Effector memory CD4-positive, alpha-beta T cell (primary cell): ENCODE data around the gene RNASE8.

Experiments
- DNase-seq, 3 donors: peaks; one replicate each; pipeline ENCODE4 v3.0.0-alpha.2; 2020
- H3K27ac ChIP-seq: 2 replicates; pipeline ENCODE4 v1.7.0; 2013; ENCODE audit warnings: mild to moderate bottlenecking, low read length, moderate library complexity; ENCODE audit not compliant: insufficient read depth, poor library complexity, severe bottlenecking
- H3K27me3 ChIP-seq: replicated peaks from 2 replicates; pipeline ENCODE4 v1.7.0; 2013; ENCODE audit warnings: mild to moderate bottlenecking, low read length; ENCODE audit not compliant: insufficient read depth, control insufficient read depth, poor library complexity, severe bottlenecking
- H3K36me3 ChIP-seq: 2 replicates; pipeline ENCODE4 v1.7.0; 2013; ENCODE audit warnings: mild to moderate bottlenecking, low read length, moderate library complexity; ENCODE audit not compliant: control insufficient read depth, insufficient read depth
- H3K4me1 ChIP-seq: 2 replicates; pipeline ENCODE4 v1.7.0; 2013; ENCODE audit warnings: low read length, mild to moderate bottlenecking; ENCODE audit not compliant: control insufficient read depth, insufficient read depth, poor library complexity, severe bottlenecking
- H3K4me3 ChIP-seq: 2 replicates; pipeline ENCODE4 v1.7.0; 2013; ENCODE audit warnings: low read length, low read depth, mild to moderate bottlenecking; ENCODE audit not compliant: insufficient read depth, poor library complexity, severe bottlenecking
- H3K9me3 ChIP-seq: 2 replicates; pipeline ENCODE4 v1.7.0; 2013; ENCODE audit warnings: mild to moderate bottlenecking, low read length, moderate library complexity; ENCODE audit not compliant: control insufficient read depth

Gene RNASE8

DNA sequence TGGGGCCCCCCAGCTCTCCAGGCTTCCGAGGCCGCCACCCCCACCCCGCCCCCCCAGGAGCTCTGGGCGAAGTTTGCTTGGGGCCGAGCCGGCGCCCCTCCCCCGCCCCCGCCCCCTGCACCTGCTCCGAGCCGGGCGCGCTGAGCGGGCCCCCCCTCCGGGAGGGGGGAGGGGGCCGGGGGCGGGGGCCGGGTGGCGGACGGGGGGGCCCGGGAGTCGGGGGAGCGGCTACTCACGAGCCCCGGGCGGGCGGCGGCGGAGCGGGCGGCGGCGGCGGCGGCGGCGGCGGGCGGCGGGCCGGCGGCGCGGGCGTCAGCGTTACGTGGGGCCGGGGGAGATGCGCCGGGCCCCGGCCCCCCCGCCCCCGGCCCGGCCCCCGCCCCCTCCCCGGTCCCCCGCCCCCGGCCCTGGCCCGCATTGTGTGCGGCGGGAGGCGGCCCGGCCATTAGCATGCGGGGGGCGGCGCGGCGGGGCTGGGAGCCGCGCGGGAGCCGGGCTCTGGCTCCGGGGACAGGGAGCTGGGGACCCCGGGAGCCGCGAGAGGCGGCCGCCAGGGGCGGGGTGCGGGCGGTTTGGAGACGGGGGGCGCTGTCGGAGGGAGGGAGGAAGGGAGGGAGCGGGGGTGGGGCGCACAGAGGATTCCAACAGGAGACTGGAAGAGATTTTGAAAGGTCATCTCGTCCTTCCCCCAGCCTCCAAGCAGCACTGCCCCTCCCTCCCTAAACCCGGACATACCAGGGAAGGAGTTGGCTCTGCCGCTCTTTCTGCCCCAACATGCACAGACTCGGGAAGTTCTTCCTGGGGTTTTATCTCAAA lies 40.7 kb downstream of the RNASE8 start, which contains the start of gene ZNF219:
Gene ZNF219 (minus strand): TSS at position 580 of the 816 bp plus-strand sequence. CDS start 5,064 bp downstream, outside the sequence.
- peak within 1 kb of the TSS; percentile 74 for H3K27ac ChIP-seq
- H3K4me3 ChIP-seq = peak within 1 kb of the TSS; percentile 43
- DNase-seq = peak; percentile 25 to 34 (median 32)

DNA sequence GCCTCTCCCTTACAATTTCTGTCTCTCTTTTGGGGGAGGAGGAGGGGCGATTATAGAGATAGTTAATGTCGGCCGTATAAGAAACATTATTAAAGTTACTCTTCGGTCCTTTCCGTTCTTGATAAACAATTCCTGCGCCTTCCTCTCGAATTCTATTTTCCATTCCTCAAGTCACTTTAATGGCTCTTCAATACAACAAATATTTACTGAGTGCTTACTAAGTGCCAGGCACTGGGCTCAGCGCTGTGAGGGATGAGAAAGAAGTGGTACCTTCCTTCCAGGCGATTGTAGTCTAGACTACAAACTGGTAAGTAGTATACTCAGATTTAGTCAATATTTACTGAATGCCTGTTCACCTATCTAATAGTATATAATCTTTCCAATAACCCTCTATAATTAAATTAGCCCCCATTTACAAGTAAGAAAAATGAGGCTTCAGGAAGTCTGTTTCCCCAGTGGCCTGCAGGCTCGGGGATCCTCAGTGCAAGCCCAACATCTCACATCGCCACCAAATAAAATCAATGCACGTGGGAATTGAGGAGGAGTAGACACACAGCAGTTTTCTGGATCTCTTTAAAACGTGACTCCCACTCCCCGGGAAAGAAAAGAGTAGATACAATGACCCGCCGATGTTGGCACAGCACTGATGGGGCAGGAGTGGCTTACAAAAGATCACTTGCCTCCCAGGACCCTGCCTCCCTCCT lies 41.4 kb downstream of the RNASE8 start:
- no peaks in the 10 kb centered on the region for H3K36me3 ChIP-seq
- no peaks in the 10 kb centered on the region for H3K9me3 ChIP-seq
- H3K4me3 ChIP-seq = peak overlapping the region; percentile 43
- H3K4me1 ChIP-seq = peaks cover 21% of the 10 kb centered on the region
- no peak for DNase-seq
- H3K27ac ChIP-seq = peak overlapping the region; percentile 74
- no peaks in the 10 kb centered on the region for H3K27me3 ChIP-seq

More for the DNA sequence above, 40.7 kb downstream of the RNASE8 start, which contains the start of gene ZNF219:
- peaks cover 19% of the 10 kb centered on the region for H3K4me1 ChIP-seq
- H3K27me3 ChIP-seq = no peaks in the 10 kb centered on the region
- no peaks in the 10 kb centered on the region for H3K36me3 ChIP-seq
- no peaks in the 10 kb centered on the region for H3K9me3 ChIP-seq

DNA sequence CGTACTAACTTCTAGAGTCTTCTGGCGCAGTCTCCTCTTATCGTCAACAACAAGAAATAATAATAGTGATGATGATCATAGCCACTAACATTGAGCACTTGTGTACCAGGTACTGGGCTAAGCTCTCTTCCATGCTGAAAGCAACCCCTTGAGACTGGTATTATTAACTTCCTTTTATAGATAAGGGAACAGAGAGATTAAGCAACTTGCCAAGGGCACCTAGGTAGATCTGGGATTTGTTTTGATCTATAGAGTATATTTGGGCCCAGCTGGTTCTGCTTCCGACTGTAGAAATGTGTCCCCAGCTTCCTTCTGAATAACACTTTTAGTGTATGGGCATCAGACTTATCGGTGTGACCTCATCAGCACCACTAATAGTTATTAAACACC lies 42.0 kb downstream of the RNASE8 start:
- Histone ChIP-seq H3K4me1 (peaks cover 22% of the 10 kb centered on the region), H3K9me3 (no peaks in the 10 kb centered on the region), H3K36me3 (no peaks in the 10 kb centered on the region), H3K27me3 (no peaks in the 10 kb centered on the region), H3K27ac (no peak overlapping the region), H3K4me3 (no peak overlapping the region)
- no peak for DNase-seq

DNA sequence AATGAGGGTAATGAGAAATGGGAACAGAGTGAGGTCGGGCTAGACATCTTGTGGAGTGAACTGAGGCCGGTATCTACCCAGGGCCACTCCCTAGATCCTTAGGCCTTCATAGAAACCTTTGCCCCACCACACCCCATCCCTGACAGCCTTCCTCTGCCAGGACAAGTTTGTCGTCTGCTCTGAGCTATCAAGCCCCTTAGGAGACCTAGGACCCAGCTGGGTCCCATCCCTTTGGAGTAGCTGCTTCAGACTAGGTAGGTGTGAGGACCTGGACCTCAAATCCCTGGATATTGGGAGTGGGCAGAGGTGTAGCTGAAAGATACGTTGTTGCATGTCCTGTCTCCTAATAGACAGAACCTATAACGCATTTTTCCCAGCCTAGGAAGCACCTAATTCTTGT lies 43.3 kb downstream of the RNASE8 start, which contains the start of gene TMEM253:
Gene TMEM253 (plus strand): TSS at position 136 of the 400 bp plus-strand sequence. CDS start 278 bp downstream, outside the sequence.
- no peak within 1 kb of the TSS for H3K4me3 ChIP-seq
- H3K4me1 ChIP-seq = peaks cover 27% of the 10 kb centered on the region
- no peaks in the 10 kb centered on the region for H3K9me3 ChIP-seq
- H3K27me3 ChIP-seq = no peaks in the 10 kb centered on the region
- H3K36me3 ChIP-seq = no peaks in the 10 kb centered on the region
- no peak for DNase-seq
- H3K27ac ChIP-seq = no peak within 1 kb of the TSS

DNA sequence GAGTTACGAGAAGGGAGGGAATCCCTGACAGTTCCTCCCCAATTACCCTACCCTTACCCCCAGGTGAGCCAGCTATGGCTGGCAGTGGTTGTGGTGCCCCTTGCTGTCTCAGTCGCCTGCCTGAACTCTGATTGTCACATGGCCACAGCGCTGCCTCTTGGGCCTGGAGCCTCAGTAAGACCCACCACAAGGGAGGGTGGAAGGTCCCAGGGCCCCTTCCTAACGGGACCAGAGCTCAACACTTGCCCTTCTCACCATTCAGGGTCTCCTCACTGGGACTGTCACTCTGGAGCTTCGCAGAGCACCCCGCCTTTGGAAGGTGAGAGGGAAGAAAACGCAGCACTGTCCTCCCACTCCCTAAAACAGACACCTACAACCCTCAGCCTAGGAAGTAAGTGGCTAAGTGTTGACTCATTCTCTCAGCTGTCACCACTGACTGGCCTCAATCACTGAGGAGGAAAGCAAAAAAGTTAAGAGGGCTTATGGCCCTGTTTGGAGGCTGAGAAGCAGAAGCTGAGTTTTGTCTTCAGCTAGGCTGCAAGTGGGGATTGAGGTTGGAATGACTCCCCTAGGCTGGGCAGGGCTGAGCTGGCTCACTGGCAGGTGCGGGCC lies 44.3 kb downstream of the RNASE8 start:
- Histone ChIP-seq H3K4me3 (no peak overlapping the region), H3K4me1 (peaks cover 31% of the 10 kb centered on the region), H3K27me3 (no peaks in the 10 kb centered on the region), H3K36me3 (no peaks in the 10 kb centered on the region), H3K9me3 (no peaks in the 10 kb centered on the region), H3K27ac (no peak overlapping the region)
- DNase-seq = no peak

DNA sequence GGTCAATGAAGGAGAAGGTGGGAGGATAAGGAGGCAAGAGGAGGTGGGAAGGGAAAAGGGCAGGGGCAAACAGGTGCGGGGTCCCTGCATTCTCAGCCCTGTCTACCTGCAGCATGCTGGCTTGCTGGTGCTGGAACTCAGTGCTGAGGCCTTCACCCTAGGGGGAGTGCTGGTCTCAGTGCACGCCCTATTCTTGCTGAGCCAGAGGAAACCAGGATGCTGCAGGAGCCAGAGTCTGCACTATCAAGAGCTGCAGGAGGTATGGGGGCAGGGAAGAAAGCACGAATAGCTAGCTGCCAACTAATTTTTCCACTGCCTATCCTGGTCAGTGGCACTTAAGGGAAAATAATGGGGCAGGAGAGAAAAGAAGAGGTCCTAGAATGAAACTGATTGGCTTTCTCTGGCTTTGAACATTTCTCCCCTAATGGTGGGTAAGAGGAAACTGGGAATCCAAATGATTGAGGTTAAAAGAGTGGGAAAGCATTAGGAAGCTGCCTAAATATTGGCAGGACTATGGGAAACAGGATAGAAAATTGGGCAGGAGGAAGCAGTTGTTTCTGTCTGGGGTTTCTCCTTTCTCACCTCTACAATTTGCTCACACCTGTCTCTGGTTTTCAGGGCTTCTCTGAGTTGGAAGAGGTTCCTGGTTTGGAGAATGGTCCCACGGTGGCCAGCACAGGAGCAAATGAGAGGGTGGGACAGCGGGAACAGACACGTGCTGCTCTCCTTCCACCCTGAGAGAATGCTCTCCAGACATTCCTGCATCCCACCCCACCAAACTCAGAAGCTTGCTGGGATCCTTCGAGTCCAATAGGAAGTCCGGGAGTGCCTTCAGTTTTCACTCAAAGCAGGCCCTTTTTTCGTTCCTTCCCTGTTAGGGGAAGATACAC lies 45.1 kb downstream of the RNASE8 start:
- no peaks in the 10 kb centered on the region for H3K9me3 ChIP-seq
- H3K4me1 ChIP-seq = peaks cover 24% of the 10 kb centered on the region
- H3K27me3 ChIP-seq = no peaks in the 10 kb centered on the region
- H3K27ac ChIP-seq = peak overlapping the region; percentile 97
- no peaks in the 10 kb centered on the region for H3K36me3 ChIP-seq
- DNase-seq = no peak
- H3K4me3 ChIP-seq = peak overlapping the region; percentile 87

DNA sequence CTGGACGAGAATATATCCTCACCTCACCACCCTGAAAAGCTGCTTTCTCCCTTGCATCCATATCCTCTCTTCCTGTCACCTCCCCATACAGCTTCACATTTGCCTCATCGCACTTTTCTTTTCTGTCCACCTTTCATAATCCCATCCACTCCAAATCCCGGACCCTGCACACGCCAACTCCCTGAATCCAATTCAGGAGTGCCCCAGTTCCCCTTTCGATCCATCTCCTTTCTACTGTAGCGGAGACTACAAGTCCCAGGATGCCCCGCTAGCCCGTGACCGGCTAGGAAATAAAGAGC lies 45.7 kb downstream of the RNASE8 start:
- no peaks in the 10 kb centered on the region for H3K36me3 ChIP-seq
- H3K27ac ChIP-seq = peak overlapping the region; percentile 97
- peak overlapping the region; percentile 87 for H3K4me3 ChIP-seq
- DNase-seq = no peak
- H3K9me3 ChIP-seq = no peaks in the 10 kb centered on the region
- H3K4me1 ChIP-seq = peaks cover 24% of the 10 kb centered on the region
- H3K27me3 ChIP-seq = no peaks in the 10 kb centered on the region

DNA sequence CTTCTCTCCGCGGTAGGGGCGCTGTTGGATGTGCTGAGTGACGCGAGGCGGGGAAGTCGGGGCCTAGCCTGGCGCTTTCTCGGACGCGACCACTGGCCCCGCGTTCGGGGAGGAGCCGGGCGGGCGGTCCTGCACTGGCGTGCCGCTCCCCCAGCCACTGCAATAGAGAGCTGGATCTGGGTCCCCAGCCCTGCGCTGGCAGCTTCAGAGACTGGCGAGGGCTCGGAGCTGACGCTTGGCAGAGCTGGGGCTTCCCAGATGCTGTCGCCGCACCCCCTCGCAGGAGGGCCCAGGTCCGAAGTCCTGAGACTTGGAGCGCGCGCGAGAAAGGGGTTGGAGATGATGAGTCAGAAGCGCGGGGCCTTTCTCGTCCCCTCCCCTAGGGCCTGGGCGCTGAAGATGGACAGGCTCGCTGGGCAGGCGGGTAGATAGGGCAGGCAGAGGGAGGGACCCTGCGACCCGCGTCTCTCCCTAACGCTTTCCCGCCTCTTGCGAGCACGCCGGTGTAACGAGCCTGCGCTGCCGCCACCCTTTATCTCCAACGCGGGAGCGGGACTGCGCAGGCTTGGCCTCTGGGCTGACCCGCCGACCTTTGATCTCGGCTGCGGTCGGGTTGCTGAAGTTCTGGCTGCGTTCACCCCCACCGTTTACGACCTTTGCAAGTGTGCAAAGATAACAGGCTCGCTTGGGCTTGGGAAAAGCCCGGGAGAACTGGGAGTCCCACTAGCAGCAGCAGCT lies 46.3 kb downstream of the RNASE8 start:
- peak overlapping the region; percentile 97 for H3K27ac ChIP-seq
- H3K9me3 ChIP-seq = no peaks in the 10 kb centered on the region
- no peaks in the 10 kb centered on the region for H3K27me3 ChIP-seq
- peak; percentile 79 to 86 (median 86) for DNase-seq
- no peaks in the 10 kb centered on the region for H3K36me3 ChIP-seq
- H3K4me1 ChIP-seq = peaks cover 20% of the 10 kb centered on the region
- H3K4me3 ChIP-seq = peak overlapping the region; percentile 87
